Memory B cell (primary cell): ENCODE measurements around the gene LIME1.

Experiments
- ATAC-seq: fragments of 150-1000 bp; cut with Tn5 transposase; 2 replicates; pipeline ENCODE4 v1.10.0; 2021; ENCODE audit warnings: low read depth, mild to moderate bottlenecking, moderate library complexity
- DNase-seq, 2 donors: peaks; one replicate each; pipeline ENCODE4 v3.0.0; 2022; ENCODE audit warnings: low spot score in 2 of 2
- H3K27ac Mint-ChIP-seq: one replicate; pipeline ENCODE4 v1.8.0; 2022; ENCODE audit warnings: mild to moderate bottlenecking, moderate library complexity, mixed read lengths
- H3K27me3 Mint-ChIP-seq: one replicate; pipeline ENCODE4 v1.8.0; 2022; ENCODE audit warnings: mixed read lengths
- H3K36me3 Mint-ChIP-seq: one replicate; pipeline ENCODE4 v1.8.0; 2022; ENCODE audit warnings: mild to moderate bottlenecking, mixed read lengths
- H3K4me1 Mint-ChIP-seq: one replicate; pipeline ENCODE4 v1.8.0; 2022; ENCODE audit warnings: mixed read lengths
- H3K4me3 Mint-ChIP-seq: one replicate; pipeline ENCODE4 v1.8.0; 2022; ENCODE audit warnings: mild to moderate bottlenecking, moderate library complexity, mixed read lengths
- H3K9me3 Mint-ChIP-seq: one replicate; pipeline ENCODE4 v1.8.0; 2022; ENCODE audit warnings: mixed read lengths

LIME1 gene

GRCh38 chr20:63744574-63745423 lies 8.3 kb downstream of the LIME1 start:
- ATAC-seq = no peak
- H3K36me3 Mint-ChIP-seq = no peaks in the 10 kb centered on the region

DNA sequence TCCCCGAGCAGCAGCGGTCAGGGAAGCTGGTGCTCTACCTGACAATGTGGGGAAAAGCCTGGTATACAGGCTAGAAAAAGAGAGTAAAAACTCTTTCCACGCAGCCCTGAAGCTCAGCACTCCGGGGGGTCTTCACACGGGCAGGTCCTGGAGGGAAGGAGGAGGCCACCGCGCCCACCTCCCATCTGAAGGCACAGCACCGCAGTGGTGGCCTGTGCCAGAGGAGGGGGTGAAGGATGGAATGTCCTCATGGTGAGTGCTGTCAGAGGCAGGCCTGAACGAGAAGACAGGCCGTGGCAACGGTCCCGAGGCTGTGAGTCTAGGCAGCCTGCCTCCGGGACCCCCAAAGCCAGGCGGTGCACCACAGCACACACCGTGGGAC lies 9.0 kb downstream of the LIME1 start:
- H3K4me1 Mint-ChIP-seq = no peaks in the 10 kb centered on the region
- H3K27me3 Mint-ChIP-seq = peaks cover 1% of the 10 kb centered on the region
- no peak for ATAC-seq
- no peak overlapping the region for H3K4me3 Mint-ChIP-seq
- no peaks in the 10 kb centered on the region for H3K9me3 Mint-ChIP-seq
- DNase-seq = no peak
- H3K36me3 Mint-ChIP-seq = no peaks in the 10 kb centered on the region
- H3K27ac Mint-ChIP-seq = no peak overlapping the region

More at GRCh38 chr20:63744574-63745423, 8.3 kb downstream of the LIME1 start:
- H3K9me3 Mint-ChIP-seq = no peaks in the 10 kb centered on the region
- no peak overlapping the region for H3K27ac Mint-ChIP-seq
- no peak for DNase-seq
- no peaks in the 10 kb centered on the region for H3K4me1 Mint-ChIP-seq
- peaks cover 1% of the 10 kb centered on the region for H3K27me3 Mint-ChIP-seq
- H3K4me3 Mint-ChIP-seq = no peak overlapping the region

DNA sequence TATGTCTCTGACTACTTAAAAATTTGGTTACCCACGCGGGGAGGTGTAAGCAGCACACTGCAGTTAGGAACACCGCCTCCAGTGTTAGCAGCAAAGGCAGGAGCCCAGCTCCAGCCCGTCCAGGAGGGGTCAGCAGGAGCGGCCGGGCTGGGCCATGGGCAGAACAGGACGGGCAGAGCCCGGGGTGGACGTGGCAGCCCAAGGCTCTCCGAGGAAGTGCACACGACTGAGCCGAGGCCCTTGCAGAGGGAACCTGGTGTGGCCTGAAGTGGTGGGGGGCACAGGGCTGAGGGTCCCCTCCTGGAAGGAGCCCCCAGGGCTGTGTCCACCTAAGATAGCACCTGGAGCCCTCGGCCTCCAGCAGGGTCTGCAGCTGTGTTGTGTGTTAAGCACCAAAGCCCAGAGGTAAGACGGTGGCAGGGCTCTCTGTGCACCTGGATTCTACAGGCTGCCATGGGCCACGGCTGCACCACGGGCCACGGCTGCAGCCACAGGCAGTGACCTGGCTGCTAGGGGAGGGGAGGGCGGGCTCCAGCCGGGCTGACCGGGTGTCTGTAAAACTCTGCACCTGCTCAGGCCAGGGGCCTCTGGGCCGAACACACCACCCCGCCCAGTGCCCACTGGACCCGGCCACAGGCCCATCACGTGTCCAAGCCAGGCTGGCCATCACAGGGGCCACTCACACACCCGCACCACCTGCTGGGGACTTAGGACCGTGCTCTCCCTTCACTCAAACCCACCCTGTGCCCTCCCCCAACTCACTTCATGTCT lies 9.7 kb downstream of the LIME1 start:
- H3K27me3 Mint-ChIP-seq = peaks cover 1% of the 10 kb centered on the region
- H3K27ac Mint-ChIP-seq = no peak overlapping the region

DNA sequence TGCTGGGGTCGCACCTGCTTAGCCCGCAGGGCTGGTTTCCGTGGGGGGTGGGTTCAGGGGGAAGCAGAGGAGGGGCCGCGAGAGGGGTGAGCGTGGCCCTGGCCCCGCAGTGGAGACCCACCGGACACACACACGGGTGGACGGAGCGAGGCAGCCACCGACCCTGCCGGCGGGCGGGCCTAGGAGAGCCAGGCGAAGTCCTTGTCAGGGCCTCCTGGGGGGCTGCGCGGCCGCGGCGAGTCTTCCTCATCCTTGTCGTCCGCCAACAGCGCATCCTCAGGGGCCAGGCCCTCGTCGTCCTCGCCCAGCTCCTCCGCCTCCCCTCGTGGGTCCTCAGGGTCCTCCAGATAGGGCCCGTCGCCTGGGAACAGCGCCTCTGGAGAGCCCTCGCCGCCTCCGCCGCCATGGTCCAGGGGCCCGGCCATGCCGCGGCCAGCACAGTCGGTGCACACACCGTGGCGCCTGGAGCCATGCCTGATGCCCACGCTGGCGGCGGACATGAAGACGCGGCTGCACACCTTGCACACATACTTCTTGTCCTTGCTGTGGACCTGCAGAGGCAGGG lies 10.4 kb downstream of the LIME1 start:
- ATAC-seq (no peak), DNase-seq (no peak)
- Mint-ChIP-seq H3K27ac (no peak overlapping the region), H3K4me1 (no peaks in the 10 kb centered on the region), H3K9me3 (no peaks in the 10 kb centered on the region), H3K27me3 (peaks cover 1% of the 10 kb centered on the region), H3K36me3 (no peaks in the 10 kb centered on the region), H3K4me3 (no peak overlapping the region)

More for the DNA sequence above, 9.7 kb downstream of the LIME1 start:
- Mint-ChIP-seq H3K4me1 (no peaks in the 10 kb centered on the region), H3K36me3 (no peaks in the 10 kb centered on the region), H3K4me3 (no peak overlapping the region), H3K9me3 (no peaks in the 10 kb centered on the region)
- DNase-seq = no peak
- ATAC-seq = no peak

DNA sequence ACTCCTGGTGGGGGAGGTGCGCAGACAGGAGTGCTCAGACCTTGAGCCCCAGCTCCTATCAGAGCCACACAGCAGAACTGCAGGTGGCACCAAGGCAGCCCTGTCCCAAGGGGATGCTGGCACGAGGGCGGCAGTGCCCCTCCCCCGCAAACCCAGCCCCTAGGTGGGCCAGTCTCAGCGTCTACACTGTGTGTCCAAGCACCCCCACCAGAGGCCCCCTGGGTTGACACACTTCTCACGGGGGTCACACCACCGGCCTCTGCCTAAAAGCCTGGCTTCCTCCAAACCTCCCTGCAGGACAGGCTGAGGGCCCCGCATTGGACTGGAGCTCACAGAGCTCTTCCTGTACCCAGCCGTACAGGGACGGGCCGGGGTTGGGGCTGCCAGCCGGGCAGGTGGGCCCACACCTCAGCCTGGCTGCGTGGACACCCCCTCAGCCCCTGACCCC lies 11.2 kb downstream of the LIME1 start:
- ATAC-seq (no peak), DNase-seq (no peak)
- no peaks in the 10 kb centered on the region for H3K9me3 Mint-ChIP-seq
- peaks cover 1% of the 10 kb centered on the region for H3K27me3 Mint-ChIP-seq
- no peak overlapping the region for H3K4me3 Mint-ChIP-seq
- no peak overlapping the region for H3K27ac Mint-ChIP-seq
- no peaks in the 10 kb centered on the region for H3K4me1 Mint-ChIP-seq
- H3K36me3 Mint-ChIP-seq = no peaks in the 10 kb centered on the region

GRCh38 chr20:63748070-63748933 lies 11.8 kb downstream of the LIME1 start:
- Mint-ChIP-seq H3K9me3 (no peaks in the 10 kb centered on the region), H3K36me3 (no peaks in the 10 kb centered on the region), H3K27me3 (peaks cover 1% of the 10 kb centered on the region), H3K27ac (no peak overlapping the region), H3K4me3 (no peak overlapping the region), H3K4me1 (no peaks in the 10 kb centered on the region)
- ATAC-seq (no peak), DNase-seq (no peak)

DNA sequence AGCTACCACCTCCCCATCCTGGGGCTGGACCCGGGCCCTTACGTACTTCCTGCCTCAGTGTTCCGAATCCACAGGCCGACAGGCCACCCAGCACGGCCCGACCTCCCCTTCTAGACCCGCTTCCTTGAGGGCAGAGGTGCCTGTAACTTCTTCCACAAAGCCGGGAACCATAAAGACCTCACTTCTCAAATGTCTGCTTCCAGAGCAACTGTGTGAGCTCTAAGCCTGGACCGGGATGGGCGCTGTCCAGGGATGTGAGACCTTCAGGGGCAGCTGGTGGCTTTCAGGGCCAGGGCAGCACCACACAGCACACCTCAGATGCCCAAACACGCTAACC lies 12.4 kb downstream of the LIME1 start:
- ATAC-seq = no peak
- no peak overlapping the region for H3K27ac Mint-ChIP-seq
- no peaks in the 10 kb centered on the region for H3K4me1 Mint-ChIP-seq
- peaks cover 1% of the 10 kb centered on the region for H3K27me3 Mint-ChIP-seq
- H3K9me3 Mint-ChIP-seq = no peaks in the 10 kb centered on the region
- H3K4me3 Mint-ChIP-seq = no peak overlapping the region
- no peaks in the 10 kb centered on the region for H3K36me3 Mint-ChIP-seq
- no peak for DNase-seq

DNA sequence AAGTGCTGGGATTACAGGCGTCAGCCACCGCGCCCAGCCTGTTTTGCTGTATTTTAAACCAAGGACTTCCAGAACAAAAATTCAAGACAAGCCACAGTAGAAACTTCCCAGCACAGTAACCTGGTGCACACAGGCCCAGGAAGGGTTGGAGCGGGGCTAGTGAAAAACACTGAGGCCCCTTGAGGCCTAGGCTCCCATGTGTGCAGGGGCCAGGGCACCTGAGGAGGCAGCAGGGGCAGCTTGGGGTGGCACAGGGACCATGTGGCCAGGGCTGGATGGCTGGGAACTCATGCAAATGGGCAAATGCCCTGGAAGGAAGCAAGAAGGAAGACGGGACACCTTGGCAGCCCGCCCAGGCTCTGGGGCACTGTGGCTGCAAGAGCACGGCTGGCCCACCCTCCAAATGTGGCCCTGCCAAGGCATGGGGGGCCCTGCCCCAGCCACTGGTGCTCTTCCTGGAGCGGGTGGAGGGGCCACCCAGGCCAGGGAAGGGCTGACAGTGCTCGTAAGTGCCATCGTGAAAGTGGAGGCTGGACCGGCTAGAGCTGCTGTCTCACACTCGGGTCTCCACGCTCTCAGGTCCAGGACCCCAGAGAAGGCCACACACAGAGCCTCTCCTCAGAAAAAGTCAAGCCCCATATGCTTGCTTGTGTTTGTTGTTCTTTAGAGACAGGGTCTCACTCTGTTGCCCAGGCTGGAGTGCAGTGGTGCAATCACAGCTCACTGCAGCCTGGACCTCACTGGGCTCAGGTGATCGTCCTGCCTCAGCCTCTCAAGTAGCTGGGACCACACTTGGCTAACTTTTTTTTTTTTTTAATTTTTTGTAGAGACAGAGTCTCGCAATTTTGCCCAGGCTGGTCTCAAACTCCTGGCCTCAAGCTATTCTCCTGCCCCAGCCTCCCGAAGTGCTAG lies 13.4 kb downstream of the LIME1 start:
- no peaks in the 10 kb centered on the region for H3K4me1 Mint-ChIP-seq
- DNase-seq (no peak), ATAC-seq (no peak)
- H3K9me3 Mint-ChIP-seq = no peaks in the 10 kb centered on the region
- H3K27ac Mint-ChIP-seq = no peak overlapping the region
- no peak overlapping the region for H3K4me3 Mint-ChIP-seq
- no peaks in the 10 kb centered on the region for H3K36me3 Mint-ChIP-seq
- H3K27me3 Mint-ChIP-seq = peaks cover 1% of the 10 kb centered on the region

GRCh38 chr20:63750807-63751470 lies 14.5 kb downstream of the LIME1 start:
- Mint-ChIP-seq H3K27ac (no peak overlapping the region), H3K4me1 (no peaks in the 10 kb centered on the region), H3K9me3 (no peaks in the 10 kb centered on the region), H3K27me3 (peaks cover 2% of the 10 kb centered on the region), H3K4me3 (no peak overlapping the region), H3K36me3 (no peaks in the 10 kb centered on the region)
- no peak for ATAC-seq
- no peak for DNase-seq

DNA sequence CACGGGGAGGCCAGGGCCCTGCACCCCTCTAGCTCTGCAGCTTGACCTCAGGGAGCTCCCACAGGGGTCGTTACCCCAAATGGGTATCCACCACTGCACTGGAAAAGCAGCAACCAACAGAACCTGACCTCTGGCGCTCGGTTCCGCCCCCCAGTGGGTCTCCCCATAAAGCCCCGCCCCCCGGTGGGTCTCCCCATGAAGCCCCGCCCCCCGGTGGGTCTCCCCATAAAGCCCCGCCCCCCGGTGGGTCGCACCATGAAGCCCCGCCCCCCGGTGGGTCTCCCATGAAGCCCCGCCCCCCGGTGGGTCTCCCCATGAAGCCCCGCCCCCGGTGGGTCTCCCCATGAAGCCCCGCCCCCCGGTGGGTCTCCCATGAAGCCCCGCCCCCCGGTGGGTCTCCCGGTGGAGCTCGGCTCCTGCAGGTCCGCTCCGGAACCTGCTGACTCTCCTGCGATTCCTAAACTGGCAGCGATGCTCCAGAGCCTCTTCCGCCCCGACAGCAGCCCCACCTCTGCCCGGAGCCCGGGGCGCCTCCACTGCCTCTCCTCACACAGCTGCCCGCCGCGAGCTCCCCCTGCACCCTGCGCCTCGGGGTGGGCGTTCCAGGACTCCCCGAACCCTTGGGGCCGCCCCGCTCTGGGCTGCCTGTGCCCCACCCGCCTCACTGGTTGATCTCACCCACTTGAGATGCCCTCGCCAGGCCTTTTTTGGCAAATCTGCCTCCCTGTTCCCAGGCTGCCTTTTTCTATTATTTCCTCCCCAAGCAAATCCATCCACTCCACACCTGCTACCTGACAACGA lies 15.2 kb downstream of the LIME1 start:
- Mint-ChIP-seq H3K9me3 (no peaks in the 10 kb centered on the region), H3K27ac (no peak overlapping the region), H3K27me3 (peaks cover 2% of the 10 kb centered on the region), H3K4me1 (no peaks in the 10 kb centered on the region), H3K36me3 (no peaks in the 10 kb centered on the region), H3K4me3 (no peak overlapping the region)
- ATAC-seq = no peak
- no peak for DNase-seq

- no peak for DNase-seq
- Mint-ChIP-seq H3K4me3 (no peak overlapping the region), H3K9me3 (no peaks in the 10 kb centered on the region), H3K27me3 (peaks cover 4% of the 10 kb centered on the region), H3K27ac (no peak overlapping the region), H3K36me3 (no peaks in the 10 kb centered on the region), H3K4me1 (no peaks in the 10 kb centered on the region)
- ATAC-seq = no peak
Observed at GRCh38 chr20:63752411-63753101, 16.1 kb downstream of the LIME1 start.
